Activated T-cell treated with anti-CD3 and anti-CD28 coated beads for 48 hours (primary cell): Measurements from ENCODE around the gene ABCB9.
"Not testable (repeated sequence)": the region's sequence is repeated elsewhere in the genome, so short reads cannot be mapped to it uniquely, and the experiment has no call there.

ENCODE experiments used
- DNase-seq: peaks from one replicate; pipeline ENCODE4 v3.0.0-alpha.2; 2020; ENCODE audit warnings: low read depth

Gene ABCB9

DNA sequence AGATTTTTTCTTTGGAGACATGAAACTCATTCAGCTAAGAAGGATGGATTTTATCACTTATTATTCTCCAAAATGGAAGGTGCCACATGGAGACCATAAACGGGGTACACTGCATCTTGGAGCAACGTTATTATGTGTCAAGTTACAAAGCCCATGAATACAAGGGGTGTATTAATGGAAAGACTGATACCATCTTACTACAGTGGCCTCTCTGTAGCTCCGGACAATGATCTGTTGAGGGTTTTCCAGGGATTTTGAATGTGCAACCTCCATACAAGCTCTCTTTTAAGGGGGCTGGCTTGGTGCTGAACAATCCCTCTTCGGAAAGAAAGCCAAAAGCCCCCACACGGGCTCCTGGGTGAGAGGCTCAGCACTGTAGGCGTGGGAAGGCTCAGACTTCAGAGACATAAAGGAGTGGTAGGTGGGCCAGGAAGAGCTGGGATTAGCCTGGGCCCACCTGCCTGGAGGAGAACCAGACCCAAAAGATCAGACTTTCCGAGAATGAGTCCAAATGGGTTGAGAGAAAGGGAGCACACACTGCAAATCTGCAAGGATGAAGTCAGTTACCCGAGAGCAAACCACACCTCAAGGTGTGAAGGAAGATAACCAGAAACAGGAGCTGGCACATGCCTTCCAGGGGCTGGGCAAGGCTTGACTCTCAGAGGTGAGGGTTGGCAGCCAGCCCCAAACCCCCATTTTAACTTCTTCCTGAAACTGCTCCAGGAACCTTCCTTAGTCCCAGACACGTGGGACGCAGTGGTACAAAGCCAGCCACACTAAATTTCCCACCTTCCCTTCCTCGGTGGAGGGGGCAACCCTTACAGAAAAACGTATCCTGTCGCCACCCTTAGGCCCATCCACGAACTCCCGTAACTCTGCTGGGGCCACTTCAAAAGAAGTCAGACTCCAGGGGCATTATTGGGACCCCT, 71.8 kb downstream of the ABCB9 start:
- DNase-seq: no peak

DNA sequence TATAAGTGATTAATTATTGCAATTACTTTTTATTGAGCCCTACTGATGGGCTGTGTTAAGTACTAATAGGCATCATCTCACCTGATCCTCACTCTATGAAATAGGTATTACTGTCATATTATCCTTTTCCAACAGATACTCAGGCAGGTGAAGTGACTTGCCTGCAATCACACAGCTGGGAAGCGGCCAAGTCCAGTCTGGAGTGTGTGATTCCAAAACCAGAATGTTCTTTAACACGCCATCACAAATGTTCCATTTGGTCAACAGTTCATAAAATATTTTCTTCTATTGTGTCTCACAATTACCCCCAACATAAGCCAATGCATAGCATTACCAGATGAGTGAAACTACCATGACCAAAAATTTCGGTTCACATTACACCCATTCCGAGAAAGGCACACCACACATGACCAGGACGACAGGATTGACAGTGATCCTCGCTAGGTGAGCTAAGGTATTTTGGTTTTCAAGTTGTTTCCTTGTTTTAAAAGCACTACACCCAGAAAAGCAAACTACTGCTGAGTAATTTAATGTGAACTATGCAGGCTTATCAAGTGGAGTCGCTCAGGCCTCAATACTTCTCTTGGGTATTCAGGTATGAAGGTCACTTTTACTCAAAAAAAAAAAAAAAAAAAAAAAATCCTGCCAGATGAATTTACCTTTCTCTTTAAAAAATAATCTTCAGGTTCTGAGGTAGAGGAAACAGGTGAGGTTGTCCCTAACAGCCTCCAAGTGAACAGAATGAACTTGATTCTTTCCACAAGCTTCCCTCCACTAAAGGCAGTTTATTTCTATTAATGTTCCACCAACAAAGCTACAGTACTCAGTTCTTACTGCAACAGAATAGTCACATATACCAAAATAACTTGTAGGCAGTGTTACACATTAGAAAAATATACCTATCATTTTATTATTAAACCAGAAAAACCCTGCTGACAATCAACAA, 72.8 kb downstream of the ABCB9 start:
- no peak for DNase-seq

DNA sequence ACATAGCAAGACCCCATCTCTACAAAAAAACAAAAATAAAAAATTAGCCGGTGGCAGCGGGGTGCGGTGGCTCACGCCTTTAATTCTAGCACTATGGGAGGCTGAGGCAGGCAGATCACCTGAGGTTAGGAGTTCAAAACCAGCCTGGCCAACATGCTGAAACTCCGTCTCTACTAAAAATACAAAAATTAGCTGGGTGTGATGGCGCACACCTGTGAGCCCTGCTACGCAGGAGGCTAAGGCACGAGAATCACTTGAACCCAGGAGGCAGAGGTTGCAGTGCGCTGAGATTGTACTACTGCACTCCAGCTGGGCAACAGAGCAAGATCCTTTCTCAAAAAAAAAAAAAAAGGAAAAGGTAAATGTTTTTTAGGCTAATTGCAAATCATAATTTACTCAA, 73.5 kb downstream of the ABCB9 start:
- not testable (repeated sequence) for DNase-seq

DNA sequence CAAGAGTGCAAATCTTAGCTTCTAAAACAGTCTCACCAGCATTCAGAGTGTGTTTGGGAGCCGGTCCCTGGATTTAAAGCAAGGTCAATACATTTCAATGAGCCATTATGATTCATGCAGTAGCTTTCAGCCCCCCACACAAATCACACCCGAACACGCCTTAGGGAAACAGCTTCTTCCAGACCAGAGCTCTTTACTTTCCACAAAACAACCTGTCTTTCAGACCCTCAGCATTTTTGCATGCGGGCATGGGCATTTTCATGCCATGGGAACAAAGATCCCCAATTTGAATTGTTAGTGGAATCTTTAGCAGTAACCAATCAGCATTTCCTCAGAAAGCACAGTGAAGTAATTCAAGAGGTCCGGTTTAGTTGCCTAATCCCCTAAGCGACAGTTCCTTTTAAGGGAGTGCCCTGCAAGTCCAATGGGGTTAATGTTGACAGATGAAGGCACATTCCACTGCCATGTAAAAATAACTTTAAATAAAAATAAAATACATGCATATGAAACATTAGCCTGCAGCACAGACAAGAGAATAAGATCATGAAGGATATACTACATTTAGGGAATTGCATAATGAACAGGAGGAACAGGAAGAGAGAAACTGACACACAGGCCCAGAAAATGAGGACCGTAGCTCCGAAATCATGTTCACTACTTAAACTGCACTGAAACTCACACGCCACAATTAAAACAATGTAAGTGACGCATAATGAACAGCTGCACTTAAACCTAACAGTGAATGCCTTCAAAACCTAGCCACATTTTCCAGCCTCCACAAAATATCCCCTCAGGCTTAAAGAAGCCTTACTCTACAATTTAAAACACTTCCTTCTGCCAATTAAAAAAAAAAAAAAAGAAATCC, 74.4 kb downstream of the ABCB9 start:
- DNase-seq: no peak

DNA sequence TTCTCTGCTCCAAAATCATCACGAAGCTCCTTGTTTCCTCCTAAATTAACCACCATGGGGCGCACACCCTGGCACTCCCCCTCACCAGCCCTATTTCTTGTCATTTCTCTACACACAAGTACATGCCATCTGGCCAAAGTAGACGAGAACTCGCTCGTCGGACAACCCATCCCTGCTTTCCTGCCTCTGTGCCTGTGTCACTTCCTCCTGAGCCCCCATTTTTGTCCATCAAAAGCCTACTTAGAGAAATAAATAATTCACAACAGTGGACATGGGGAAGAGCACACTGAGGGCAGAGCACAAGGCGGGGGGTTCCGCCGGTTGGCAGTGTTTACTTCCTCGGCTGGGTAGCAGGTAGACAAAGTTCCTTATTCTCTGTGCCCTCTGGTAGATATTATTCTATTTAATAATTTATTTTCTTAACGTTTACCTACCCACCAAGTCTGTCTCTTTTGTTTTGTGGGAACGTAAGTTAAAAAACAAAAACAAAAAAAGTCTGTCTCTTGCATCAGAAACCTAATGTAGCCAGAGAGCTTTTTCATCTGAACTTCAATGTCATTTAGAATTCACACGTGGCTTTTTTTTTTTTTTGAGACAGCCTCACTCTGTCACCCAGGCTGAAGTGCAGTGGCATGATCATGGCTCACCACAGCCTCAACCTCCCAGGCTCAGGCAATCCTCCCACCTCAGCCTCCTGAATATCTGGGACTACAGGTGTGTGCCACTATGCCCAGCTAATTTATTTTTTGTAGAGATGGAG, 76.3 kb downstream of the ABCB9 start:
- no peak for DNase-seq

DNA sequence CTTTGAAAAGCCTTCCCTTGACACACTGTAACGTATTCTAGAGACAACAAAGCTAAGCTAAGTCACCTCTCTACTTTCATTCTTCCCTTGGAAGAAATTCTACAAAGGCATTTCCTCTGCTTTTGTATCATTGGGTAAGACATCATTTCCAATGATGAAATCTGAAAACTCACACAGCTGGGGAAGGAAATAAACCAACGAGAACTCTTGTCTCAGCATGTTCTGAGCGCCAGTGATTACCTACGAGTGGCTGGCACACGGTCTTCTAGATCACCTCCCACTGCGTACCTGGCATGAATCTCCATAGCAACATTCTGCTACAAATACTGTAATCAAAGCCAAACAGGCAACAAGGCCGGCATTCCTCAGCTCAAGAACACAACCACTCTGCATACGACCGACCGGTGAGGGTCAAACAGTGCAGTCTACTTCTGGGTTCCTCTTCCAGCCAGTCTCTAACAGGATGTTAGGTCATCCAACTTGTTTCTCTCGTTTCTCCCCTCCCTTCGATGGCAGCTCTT, 78.0 kb downstream of the ABCB9 start:
- DNase-seq: no peak

DNA sequence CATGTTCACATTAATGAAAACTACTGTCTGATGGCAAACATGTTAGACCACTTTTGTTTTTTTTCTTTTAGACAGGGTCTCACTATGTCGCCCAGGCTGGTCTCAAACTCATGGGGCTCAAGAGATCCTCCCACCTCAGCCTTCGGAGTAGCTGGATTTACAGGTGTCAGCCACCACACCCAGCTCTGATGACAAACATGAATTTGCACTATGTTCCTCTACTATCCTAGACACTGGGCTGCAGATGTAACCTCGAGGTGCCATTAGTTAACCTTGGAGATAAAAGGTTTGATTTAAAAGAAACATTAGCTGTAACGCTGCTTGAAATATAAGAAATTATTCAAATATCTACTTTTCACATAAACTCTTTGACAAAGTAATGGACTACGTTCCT, 78.4 kb downstream of the ABCB9 start:
- no peak for DNase-seq

DNA sequence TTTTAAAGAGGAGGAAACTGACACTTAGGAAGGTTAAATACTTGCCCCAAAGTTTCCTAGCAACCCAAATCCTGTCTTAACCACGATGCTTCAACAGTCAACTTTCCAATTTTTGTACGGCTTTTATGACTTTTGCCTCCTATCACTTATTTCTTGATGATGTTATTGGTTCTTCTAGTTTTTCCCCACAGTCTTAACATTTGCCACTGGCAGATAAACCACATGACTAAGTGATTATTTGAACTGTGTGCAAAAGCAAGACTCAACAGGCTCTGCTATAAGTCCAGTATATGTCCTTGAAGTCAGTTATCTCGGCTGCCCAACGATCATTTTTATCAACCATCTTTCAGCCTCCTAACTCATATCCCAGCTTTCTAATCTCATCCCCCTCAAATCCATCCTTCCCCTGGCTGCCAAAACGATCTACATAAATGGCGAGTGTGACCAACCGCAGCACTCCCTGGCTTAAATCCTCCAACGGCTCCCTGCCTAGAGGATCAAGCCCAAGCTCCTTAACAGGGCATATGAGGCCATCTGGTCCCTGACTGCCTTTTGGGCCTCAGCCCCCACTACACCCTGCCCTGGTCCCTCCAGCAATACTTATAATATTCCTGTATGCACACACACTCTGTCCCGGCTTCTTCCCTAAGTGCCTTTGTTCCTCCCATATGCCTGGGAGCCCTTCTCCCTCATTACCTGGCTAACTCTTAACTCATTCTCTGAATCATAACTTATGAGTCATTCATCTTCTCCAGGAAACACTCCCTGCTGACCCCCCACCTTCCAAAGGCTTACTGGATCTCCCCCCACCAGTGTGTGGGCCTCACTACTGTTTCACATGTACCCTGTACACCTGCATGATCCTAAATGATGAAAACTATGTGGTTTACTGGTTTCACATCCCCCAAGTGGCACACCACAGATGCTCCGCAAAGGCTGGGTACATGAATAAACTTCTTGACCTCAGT, 79.1 kb downstream of the ABCB9 start:
- peak; percentile 47 for DNase-seq

DNA sequence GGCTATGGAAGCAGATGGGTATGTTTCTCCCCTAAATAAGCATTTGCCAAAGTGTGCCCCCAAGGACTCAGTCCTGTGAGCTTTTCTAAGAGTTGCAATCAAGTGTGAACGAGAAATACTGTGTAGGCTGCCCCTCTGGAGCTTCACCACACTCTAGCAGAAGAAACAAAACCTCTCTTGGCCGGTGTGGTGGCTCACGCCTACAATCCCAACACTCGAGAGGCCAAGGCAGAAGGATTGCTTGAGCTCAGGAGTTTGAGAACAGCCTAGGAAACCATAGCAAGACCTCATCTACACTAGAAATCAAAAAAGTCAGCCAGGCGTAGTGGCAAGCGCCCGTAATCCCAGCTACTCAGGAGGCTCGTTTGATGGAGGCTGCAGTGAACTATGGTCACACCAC, 80.1 kb downstream of the ABCB9 start:
- no peak for DNase-seq

DNA sequence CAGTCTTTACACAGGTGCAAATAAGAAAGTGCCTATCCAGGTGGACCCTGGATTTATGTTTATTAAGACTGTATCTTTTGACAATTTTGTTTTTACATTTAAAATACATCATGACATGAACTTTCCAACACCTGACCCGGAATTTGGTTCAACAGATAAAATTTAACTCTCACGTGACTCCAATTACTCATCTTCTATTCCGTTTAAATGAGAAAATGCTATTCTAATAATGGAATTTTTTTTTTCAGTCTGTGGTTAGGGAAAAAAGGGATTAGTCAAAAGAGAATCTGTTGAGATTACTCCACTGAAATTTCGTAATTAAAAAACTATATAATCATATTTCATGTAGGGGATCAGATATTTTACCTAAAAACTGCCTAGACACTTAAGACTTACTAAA, 81.4 kb downstream of the ABCB9 start:
- DNase-seq: no peak

DNA sequence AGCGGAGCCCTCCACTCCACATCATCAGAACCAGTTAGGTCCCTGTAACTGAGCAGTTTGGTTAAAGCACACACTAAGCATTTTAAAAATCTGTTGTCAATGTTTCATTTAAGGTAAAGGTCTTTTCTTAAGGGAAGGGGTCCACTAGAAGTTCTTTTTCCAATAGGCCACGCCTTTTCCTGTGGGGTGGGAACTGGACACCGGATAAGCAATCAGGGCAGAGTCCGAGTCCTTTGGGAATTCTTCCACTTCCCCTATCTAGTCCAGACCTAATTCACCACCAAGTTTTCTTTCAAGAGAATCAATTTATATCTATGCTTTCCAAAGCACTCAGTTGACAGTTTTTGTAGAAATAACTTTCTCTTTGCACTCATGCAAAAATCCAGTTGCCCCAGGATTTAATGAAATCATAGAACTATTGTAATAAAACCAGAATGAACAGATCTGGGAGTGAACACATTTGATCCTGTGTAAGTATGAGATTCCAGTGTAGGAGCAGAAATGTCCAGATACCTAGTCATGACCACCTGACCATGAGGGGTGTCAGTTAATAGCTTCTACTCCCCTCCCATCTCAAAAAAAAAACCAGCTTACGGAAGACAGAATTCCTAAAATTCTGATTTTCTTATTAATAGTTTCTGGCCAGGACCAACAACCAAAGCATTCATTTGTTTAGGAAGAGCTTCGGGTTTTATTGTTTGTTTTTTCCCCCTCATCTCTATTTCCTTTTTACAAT, 82.0 kb downstream of the ABCB9 start:
- no peak for DNase-seq

DNA sequence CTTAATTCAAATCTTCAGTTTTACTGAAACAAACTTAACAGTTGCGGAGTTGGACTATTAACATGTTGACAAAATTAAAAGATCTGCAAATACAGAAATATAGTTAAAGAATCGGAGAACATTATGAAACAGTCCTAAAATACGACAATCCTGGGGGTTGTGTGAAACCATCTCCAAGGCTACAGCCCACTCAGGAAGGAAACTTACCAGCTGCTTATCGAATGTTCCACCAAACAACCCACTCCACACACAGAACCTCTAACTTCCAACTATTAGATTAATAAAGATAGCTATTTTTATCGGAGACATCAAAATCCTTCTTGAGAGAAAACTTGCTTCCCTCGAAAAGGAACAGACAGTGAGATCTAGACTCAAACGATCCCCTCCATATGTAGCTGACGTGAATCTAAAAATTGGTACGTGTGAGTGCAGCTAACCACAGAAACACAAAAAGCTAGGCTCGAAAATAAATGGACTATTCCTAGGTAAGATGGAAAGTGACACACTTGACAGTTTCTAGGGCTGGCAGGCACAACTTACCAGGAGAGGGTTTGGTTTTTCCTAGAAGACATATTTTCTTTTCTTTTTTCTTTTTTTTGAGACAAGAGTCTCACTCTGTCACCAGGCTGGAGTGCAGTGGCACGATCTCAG, 83.2 kb downstream of the ABCB9 start:
- no peak for DNase-seq

DNA sequence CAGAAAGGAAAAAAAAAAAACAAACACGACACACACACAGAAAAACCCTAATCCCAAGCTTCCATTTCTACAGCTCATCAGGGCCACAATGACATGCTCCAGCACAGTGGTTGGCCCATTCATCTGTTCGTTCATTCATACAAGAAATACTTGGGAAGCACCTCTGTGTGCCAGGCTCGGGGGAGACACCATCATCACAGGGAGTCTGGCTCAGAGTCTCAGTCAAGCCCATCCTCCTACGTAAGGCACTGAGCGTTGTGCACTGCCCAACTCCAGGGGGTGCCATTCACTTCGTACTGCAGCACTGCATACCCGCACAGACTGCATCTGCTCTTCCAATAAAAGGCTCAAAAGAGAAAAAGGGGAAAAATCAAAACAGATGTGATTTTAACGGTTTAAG, 85.6 kb downstream of the ABCB9 start:
- DNase-seq: no peak

DNA sequence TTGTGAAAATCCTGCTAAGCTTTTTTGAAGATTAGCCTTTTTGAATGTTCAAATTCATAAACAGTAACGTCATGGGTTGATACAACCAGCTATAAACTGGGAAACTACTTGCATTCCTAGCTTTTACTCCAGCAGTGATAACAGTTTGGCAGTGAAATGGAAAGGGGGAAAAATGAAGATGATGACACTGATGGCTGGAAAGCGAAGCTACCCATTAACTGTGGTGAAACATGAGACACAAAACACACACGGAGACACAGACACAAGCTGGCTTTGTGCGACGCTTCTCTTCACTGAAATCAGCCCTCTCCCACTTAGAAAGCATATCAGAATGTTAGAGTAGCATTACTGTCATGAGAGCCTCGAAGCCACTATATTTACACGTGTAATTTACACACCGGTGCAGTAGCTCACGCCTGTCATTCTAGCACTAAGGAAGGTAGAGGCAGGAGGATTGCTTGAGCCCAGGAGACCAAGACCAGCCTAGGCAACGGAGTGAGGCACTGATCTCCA, 86.1 kb downstream of the ABCB9 start:
- DNase-seq: no peak
